ENCODE results near the gene DDAH1. TPM values are rescaled to one million over a fixed set of nuclear protein-coding genes. Genes with fewer than 3 reads are reported as not detected.

Gene DDAH1
- total RNA-seq, 1 experiment from 2014 or later: 5.5 TPM

DNA sequence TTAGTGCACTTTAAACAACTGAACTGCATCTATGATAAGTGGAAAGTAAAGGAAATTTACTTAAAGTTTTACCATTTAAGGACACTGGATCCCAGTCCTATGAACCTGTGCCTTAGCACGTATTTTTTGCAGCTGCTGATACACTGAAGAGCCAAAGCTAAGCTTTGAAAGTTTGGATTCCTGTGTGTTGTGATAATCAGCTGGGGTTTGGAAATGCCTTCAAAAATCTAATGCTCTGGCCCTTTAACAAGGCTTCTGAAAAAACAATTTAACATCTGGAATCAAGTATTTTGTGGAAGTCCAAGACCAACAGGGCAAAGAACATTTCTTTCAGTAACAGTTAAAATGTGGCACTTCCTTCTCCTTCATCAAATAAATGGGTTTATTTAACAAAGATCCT lies 51.8 kb downstream of the DDAH1 start:
- DNase-seq (ENCODE audit: low read depth, low spot score): no peak
- in situ Hi-C loops (cut with HindIII; ENCODE audit: low pct_unique_long_range_greater_than_20kb, low sequenced_read_pairs): no loop called here

DNA sequence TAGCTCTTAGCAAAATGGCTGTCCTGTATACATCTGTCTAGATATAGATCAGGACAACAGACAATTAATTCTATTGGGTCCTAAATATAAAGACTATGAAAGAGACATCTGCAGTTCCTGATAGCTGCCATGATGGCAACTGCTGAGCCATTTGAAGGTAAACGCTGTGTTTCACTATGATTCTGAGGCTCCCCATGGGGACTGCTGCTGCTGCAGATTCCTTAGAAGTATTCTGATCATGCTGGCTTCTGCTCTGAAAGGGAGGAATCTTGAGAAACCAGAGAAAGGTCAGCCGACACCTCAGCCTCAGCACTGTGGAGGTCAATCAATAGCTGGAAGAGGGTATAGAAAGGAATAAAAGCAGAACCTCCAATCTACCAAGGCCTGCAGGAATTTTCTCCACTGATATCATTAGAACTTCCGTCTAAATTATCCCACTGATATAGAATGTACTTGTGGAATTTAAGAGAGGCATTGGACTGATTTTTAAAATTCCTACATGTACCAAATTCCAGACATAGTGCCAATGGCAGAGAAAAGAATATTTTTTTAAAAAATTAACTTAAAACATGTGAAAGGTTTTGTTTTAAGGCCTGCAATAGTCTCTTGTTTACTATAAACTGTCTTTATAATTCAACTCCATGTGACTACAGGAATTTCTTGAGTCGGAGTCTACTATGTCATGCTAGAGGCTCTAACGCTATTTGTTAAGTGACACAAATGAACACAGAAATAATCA lies 53.2 kb downstream of the DDAH1 start:
- in situ Hi-C loops (cut with HindIII; ENCODE audit: low pct_unique_long_range_greater_than_20kb, low sequenced_read_pairs): no loop called here
- no peak for DNase-seq (ENCODE audit: low read depth, low spot score)

- DNase-seq (ENCODE audit: low read depth, low spot score): no peak
- in situ Hi-C loops (cut with HindIII; ENCODE audit: low pct_unique_long_range_greater_than_20kb, low sequenced_read_pairs): no loop called here
Observed at GRCh38 chr1:85409516-85409915, 55.4 kb downstream of the DDAH1 start.

DNA sequence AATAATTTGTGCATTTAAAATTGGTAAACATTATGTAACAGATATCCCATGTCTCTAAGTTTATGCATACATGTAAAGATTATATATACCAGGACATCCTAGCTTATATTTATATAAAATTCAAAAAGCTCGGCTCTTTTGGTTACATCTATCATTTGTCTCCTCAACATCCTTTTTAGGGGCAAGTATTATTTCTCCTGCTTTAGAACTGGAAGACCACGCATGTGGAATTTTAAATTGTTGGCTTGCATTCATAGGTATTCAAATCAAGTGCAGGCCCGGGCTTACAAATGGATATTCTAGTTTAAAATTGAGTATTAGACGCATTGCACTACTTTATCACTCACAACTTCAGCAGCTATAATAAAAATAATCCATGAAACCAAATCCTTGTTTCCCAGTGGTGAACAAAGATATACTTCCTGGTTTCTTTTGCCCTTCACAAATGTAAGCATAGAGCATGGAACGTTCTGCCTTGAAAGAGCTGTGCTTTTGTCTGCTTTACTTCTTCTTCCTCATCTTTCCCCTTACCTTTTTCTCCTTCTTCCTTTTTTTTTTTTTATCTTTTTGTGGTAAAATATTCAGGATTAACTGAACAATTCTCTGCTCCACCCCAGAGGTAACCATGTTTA lies 57.1 kb downstream of the DDAH1 start:
- no peak for DNase-seq (ENCODE audit: low read depth, low spot score)

DNA sequence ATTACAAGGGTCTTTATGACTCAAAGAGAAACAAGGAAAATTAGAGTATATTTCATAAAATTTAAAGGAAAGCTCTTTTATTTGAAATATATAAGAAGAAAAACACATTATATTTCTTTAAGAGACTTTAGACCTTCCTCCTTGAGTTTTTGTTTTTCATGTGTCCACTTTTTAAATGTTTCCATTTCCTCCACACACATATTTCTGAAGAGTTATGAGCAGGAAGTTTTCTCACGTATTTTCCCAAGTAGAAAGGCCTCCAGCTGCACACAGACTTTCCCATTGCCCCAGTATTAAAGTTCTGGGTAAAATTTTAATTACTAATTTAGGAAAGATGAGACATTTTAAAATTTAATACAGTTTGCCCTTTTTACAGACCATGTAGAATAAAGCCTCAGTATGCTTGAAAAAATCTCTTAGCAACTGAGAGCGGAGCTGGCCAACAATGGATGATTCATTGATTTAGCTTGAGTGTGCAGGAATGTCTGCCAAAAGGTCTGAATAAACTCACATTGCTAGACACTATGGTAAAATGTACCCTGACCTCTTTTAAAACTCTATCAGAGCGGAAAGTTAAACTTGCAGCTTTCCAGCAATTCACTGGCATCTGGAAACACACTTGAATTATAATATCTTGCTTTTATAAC lies 57.9 kb downstream of the DDAH1 start:
- peak; percentile 57 for DNase-seq (ENCODE audit: low read depth, low spot score)

More for the DNA sequence above, 57.1 kb downstream of the DDAH1 start:
- in situ Hi-C loops (cut with HindIII; ENCODE audit: low pct_unique_long_range_greater_than_20kb, low sequenced_read_pairs): no loop called here

DNA sequence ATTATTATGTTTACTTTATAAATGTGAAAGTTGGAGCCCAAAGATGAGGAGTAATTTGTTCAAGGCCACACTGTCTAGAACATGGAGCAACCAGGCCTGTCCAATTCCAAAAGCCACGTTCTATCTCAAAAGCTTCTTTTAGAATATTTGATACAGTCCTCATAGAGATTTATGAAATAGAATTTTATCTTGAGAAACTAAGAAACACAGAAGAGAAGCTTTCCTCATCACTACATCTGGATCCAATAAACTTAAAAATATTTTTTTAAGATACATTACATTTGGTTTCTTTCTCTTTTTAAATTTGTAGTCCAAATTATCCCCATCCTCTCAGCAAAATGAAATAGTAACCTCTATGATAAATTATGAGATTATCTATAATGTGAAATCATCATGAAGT lies 58.9 kb downstream of the DDAH1 start:
- no peak for DNase-seq (ENCODE audit: low read depth, low spot score)
- in situ Hi-C loops (cut with HindIII; ENCODE audit: low pct_unique_long_range_greater_than_20kb, low sequenced_read_pairs): no loop called here

More for the DNA sequence above, 57.9 kb downstream of the DDAH1 start:
- in situ Hi-C loops (cut with HindIII; ENCODE audit: low pct_unique_long_range_greater_than_20kb, low sequenced_read_pairs): no loop called here

GRCh38 chr1:85404408-85404807 lies 60.6 kb downstream of the DDAH1 start:
- no peak for DNase-seq (ENCODE audit: low read depth, low spot score)
- in situ Hi-C loops (cut with HindIII; ENCODE audit: low pct_unique_long_range_greater_than_20kb, low sequenced_read_pairs): no loop called here

DNA sequence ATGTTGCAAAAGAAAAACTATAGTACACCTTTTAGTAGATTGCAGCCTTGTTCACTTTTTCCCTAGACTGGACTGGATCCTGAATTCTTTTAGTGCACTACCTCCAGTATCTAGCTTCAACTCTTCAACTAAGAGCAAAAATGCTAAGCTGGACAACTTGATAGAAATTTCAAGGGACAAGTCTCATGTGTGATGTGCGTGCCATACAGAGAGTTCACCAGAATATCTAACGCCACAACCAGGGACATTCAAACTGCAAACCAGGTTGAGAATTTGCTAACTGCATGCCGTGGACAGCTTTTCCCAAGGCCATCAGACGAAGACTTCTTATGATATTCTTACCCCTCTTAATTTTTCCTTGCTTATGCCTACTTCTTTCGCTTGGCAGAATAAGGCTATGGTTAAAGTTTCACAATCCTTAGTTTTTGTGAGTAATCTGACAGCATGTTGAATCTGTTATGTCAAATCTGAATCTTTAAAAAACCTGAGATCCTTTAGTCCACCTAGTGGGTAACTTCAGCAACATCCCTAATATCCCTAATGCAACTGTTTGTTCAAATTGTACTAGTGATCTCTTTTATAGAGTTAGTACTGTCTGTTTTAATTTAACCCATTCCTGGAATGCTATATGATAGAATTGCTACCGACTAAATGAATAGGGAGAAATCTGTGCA lies 66.4 kb downstream of the DDAH1 start:
- DNase-seq (ENCODE audit: low read depth, low spot score): peak; percentile 58
- in situ Hi-C loops (cut with HindIII; ENCODE audit: low pct_unique_long_range_greater_than_20kb, low sequenced_read_pairs): no loop called here

GRCh38 chr1:85397490-85398032 lies 67.4 kb downstream of the DDAH1 start:
- no peak for DNase-seq (ENCODE audit: low read depth, low spot score)
- in situ Hi-C loops (cut with HindIII; ENCODE audit: low pct_unique_long_range_greater_than_20kb, low sequenced_read_pairs): no loop called here

DNA sequence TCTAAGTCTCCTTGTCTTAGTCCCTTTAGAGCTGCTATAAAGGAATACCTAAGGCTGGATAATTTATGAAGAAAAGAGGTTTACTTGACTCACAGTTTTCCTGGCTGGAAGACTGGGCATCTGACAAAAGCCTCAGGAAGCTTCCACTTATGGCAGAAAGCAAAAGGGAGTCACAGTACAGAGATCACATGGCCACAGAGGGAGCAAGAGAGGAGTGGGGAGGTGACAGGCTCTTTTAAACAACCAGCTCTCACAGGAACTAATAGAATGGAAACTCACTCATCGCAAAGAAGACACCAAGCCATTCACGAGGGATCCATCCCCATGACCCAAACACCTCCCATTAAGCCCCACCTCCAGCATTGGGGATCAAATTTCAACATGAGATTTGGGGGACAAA lies 68.8 kb downstream of the DDAH1 start:
- DNase-seq (ENCODE audit: low read depth, low spot score): no peak
- in situ Hi-C loops (cut with HindIII; ENCODE audit: low pct_unique_long_range_greater_than_20kb, low sequenced_read_pairs): no loop called here

DNA sequence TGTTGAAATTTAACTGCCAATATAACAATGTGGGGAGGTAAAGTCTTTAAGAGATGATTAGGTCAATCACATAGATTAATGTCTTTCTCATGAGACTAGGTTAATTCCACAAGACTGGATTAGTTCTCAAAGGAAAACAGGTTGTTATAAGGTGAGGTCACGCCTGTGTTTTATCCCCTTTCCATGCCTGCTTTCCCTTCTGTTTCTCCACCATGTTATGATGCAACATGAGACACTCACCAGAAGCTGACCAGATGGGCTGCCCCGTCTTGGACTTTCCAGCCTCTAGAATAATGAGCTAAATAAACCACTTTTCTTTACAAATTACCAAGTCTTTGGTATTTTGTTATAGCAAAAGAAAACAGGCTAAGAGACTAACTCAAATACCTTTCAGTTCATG lies 70.8 kb downstream of the DDAH1 start:
- no peak for DNase-seq (ENCODE audit: low read depth, low spot score)
- in situ Hi-C loops (cut with HindIII; ENCODE audit: low pct_unique_long_range_greater_than_20kb, low sequenced_read_pairs): no loop called here

GRCh38 chr1:85393490-85393889 lies 71.5 kb downstream of the DDAH1 start:
- in situ Hi-C loops (cut with HindIII; ENCODE audit: low pct_unique_long_range_greater_than_20kb, low sequenced_read_pairs): no loop called here
- DNase-seq (ENCODE audit: low read depth, low spot score): no peak

GRCh38 chr1:85388416-85388815 lies 76.5 kb downstream of the DDAH1 start:
- in situ Hi-C loops (cut with HindIII; ENCODE audit: low pct_unique_long_range_greater_than_20kb, low sequenced_read_pairs): no loop called here
- no peak for DNase-seq (ENCODE audit: low read depth, low spot score)

- in situ Hi-C loops (cut with HindIII; ENCODE audit: low pct_unique_long_range_greater_than_20kb, low sequenced_read_pairs): no loop called here
- DNase-seq (ENCODE audit: low read depth, low spot score): no peak
Observed at GRCh38 chr1:85387781-85388180, 77.2 kb downstream of the DDAH1 start.

DNA sequence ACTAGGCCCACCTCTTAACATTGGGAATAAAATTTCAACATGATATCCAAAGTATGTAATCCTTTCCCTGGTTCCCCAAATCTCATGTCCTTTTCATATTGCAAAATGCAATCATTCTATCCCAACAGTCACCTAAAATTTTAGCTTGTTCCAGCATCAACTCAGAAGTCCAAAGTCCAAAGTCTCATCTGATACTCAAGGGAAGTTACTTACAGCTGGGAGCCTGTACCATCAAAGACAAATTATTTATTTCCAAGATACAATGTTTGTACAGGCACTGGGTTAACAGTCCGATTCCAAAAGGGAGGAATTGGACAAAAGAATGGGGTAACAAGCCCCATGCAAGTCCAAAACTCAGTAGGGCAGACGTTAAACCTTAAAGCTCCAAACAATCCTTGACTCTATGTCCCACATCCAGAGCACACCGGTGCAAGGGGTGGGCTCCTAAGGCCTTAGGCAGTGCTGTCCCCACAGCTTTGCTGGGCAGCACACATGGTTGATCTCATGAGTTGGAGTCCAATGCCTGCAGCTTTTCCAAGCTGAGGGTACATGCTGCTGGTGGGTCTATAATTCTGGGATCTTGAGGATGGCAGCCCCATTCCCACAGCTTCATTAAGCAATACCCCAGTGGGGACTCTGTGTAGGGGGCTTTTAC lies 78.8 kb downstream of the DDAH1 start:
- DNase-seq (ENCODE audit: low read depth, low spot score): no peak
- in situ Hi-C loops (cut with HindIII; ENCODE audit: low pct_unique_long_range_greater_than_20kb, low sequenced_read_pairs): no loop called here

DNA sequence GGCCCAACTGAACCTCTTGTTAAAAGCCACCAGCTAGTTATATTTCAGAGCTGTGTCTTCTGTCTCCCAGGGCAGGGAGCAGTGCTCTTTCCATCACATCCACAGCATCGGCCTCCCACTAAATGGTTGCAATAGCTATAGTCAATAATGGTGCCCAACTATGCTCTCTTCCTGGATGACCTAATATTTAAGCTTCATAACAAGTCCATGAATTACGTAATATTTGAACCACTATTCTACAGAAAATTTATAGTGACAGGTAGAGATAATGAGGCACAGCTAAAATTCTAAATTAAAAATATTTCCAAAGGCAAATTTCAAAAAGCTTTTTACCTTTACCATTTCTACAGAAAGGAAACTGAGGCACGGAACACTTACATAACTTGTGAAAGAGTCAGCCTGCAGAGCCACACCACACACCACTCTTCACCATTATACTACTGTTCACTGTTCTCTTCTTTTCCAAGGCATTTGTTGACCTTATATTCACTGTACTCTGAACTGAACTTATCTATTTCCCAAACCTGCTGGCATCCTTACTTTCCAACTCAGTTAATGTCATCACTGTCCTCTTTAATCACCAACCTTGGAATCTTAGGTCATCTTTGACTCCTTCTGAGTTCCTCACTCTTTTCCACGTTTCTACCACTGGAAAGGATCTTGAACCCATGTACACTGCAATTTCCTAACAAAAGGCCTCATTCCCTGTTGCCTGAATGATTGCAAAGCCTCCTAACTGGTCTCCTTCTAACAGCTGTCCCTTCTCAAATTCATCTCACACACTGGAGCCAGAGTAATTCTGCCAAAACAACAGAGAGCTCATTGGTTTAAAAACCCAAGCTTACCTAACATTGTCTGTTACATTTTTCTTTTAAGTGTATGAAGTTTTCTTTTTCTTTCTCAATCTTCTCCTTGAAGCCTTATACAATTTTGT lies 85.5 kb downstream of the DDAH1 start:
- DNase-seq (ENCODE audit: low read depth, low spot score): no peak
- in situ Hi-C loops (cut with HindIII; ENCODE audit: low pct_unique_long_range_greater_than_20kb, low sequenced_read_pairs): no loop called here

- in situ Hi-C loops (cut with HindIII; ENCODE audit: low pct_unique_long_range_greater_than_20kb, low sequenced_read_pairs): no loop called here
- no peak for DNase-seq (ENCODE audit: low read depth, low spot score)
Observed at GRCh38 chr1:85378534-85378933, 86.4 kb downstream of the DDAH1 start.
